Glomerular visceral epithelial cell (primary cell): ENCODE data around the gene FRAT2.
"Not testable (repeated sequence)": the region's sequence is repeated elsewhere in the genome, so short reads cannot be mapped to it uniquely, and the experiment has no call there.

Experiments
- DNase-seq: peaks from one replicate; pipeline ENCODE4 v3.0.0-alpha.2; 2016; ENCODE audit errors: extremely low spot score

The FRAT2 gene

GRCh38 chr10:97291357-97292096, 43.0 kb downstream of the FRAT2 start:
- no peak for DNase-seq

GRCh38 chr10:97290576-97291356, 43.8 kb downstream of the FRAT2 start:
- not testable (repeated sequence) for DNase-seq

GRCh38 chr10:97290076-97290475, 44.5 kb downstream of the FRAT2 start:
- DNase-seq, result not testable (repeated sequence)
